GM08714 (cell line): ENCODE results near the gene ARPP19.
"Not testable (repeated sequence)": the region's sequence is repeated elsewhere in the genome, so short reads cannot be mapped to it uniquely, and the experiment has no call there.

Source experiments
- H3K4me3 ChIP-seq: fragments of 200-500 bp; sonication (Bioruptor generic); 2 replicates; pipeline ENCODE4 v1.5.1; 2014; ENCODE audit warnings: mild to moderate bottlenecking, low read length, inconsistent platforms
- ZNF274 ChIP-seq: IDR thresholded peaks from 2 replicates; pipeline ENCODE4 v1.6.1; 2012; ENCODE audit warnings: mild to moderate bottlenecking, low read depth, low read length

The ARPP19 gene

DNA sequence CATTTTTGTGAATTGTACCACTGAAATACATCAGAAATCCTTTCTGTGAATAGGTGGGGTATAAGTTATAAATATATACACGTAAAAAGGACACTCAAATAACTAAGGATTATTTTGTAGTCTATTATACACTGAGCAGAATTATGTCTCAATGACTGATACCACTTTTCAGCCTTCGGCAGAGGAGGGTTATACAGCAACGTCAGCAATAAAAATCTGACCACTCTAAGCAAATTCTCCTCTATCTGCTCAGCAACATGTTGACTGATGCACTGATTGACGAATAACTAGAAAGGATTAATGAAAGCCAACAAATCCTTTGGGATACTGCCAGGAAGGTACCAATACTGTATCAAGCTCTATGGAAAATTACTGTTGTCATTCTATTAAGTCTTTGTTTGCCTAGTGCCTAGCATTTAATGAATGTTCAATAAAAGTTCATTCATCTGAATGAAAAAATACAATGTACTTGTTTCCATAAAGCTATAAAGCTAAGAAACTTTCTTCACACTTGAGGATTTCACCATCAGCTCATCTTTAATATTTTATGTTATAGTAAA, 5.2 kb downstream of the ARPP19 start:
- no peak overlapping the region for H3K4me3 ChIP-seq
- TF ChIP-seq ZNF274: no peak

DNA sequence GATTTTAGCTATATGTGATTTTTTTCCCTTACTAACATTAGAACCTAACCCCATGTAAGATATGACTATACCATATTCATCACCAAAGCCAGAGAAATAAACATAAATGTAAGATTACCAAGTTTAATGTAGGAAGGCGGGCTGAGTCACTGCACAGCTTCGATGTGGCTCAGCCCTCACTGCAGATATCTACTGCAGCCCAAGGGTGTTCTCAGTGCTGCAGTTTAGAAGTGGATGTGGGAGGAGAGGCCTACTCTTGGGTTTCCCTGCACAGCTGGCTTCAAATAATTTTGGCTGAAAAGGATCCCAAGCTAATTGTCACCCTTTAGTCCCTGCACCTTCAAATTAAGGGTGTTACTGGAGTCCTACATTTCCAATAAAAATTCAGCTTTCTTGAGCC, 9.3 kb downstream of the ARPP19 start:
- H3K4me3 ChIP-seq: no peak overlapping the region

DNA sequence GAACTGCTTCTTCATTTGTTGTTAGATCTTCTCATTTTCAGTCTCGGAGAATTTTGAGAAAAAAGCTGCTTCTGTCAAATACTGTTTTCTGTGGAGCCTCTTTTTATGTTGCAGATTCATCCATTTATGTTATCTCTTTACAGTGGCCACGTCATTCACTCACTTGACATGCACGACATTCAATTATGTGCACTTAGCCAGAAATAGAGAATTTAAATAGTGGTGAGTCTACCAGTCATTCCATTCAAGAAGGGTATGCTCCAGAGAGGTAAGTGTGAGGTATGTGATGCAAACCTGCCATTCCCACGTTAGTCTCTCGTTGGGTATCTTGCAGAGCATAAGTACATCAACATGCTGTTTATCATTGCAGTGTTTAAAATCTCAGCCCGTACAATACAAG, 9.8 kb downstream of the ARPP19 start:
- H3K4me3 ChIP-seq: peak overlapping the region; percentile 46; the same call in 1 of the 2 replicates
- no peak for TF ChIP-seq ZNF274

More for the DNA sequence above, 9.3 kb downstream of the ARPP19 start:
- no peak for TF ChIP-seq ZNF274

DNA sequence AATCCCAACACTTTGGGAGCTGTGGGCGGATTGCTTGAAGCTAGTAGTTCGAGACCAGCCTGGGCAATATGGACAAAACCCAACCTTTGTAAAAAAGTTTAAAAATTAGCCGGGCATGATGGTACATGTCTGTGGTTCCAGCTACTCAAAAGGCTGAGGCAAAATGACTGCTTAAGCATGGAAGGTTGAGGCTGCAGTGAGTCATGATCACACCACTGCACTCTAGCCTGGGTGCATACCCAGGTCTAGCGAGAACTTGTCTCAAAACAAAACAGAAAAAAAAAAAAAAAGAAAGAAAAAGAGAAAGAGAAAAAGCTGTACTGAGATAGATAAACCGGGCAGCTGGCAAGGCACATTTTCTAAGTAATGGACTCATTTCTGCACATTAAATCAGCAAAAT, 10.6 kb downstream of the ARPP19 start:
- TF ChIP-seq ZNF274: no peak
- no peak overlapping the region; the same call in 1 of the 2 replicates for H3K4me3 ChIP-seq

DNA sequence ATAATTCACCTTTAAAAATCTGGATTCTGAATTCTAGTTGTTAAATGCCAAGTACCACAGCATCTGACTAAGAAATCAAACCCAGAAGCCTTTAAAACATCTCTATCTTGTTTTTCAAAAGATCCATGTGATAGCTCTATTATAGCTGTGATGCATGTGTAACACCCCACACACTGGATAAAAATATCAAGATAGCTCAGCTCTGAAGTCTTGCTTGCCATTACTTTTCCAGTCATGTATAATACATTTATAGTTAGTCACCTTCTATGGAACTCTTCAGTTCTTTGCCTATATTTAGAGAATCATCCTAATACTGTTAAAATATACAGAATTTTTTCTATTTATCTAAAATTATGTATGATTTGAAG, 11.6 kb downstream of the ARPP19 start:
- H3K4me3 ChIP-seq: no peak overlapping the region
- no peak for TF ChIP-seq ZNF274

DNA sequence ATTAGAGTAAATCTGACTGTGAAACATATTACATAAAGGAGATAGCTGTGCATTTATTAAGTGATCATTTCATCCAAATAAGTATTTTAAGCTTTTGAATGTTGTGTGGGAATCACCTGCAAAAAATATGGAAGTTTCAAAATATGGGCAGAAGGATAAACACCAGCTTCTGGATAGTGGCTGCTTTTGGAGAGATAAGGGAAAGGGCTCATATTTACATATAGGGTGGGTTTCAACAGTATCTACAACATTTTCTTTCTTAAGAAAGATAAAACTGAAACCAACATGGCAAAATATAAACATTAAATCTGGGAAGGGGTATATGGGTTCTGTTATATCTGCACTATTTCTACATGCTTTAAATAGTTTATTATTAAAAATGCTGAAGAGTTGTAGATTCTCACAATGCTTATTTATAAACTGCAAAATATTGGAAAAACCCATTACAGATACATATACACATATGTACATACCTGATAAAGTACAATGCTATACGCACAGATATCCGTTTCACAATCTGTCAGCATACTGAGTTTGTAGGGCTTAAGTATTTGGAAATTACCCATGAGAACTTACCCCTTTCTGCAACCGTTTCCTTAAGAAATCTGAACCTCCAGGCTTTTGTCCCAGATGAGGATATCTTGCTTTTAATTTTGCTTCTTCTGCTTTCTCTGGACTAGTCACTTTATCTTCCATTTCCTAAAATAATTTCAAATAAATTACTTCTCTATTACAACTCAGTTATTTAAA, 12.1 kb downstream of the ARPP19 start:
- no peak overlapping the region for H3K4me3 ChIP-seq
- TF ChIP-seq ZNF274: no peak

- TF ChIP-seq ZNF274: no peak
- H3K4me3 ChIP-seq: no peak overlapping the region
Observed at GRCh38 chr15:52552303-52552702, 16.5 kb downstream of the ARPP19 start.

DNA sequence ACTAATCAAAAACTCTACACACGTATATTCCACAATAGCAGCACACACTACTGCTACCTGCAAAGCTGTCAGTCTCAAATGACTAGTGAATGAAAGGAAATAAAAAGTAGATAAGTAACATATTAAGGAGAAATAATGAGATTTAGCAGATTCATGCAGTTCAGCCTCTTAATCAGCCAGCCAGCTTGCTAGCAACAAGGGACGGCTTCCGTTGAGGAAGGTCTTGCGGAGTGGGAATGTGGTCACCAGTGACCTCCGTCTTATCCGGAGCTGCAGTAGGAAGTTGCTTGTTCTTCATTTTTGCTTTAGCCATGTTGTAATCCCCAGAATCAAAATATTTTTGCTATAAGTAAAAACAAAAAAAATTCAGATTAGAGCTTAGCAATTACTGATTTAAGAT, 17.1 kb downstream of the ARPP19 start:
- TF ChIP-seq ZNF274: no peak
- no peak overlapping the region for H3K4me3 ChIP-seq

DNA sequence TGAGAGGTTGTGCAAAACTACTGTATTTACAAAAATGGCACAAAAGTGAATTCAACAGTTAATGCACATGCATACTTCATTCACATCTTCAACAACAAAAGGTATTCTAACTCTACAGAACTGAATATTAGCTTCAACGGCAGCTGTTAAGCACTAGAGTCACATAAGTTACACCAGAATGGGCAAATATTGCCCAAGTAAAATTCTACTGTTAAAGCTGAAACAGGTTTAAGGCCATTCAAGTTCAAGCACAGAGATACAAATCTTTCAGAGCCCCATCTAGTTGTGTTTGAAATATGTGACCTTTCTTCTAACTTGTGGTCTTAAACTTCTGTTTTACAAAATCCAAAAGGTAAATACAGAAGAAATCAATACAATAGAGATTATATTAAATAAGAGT, 17.6 kb downstream of the ARPP19 start:
- H3K4me3 ChIP-seq: not testable (repeated sequence)

DNA sequence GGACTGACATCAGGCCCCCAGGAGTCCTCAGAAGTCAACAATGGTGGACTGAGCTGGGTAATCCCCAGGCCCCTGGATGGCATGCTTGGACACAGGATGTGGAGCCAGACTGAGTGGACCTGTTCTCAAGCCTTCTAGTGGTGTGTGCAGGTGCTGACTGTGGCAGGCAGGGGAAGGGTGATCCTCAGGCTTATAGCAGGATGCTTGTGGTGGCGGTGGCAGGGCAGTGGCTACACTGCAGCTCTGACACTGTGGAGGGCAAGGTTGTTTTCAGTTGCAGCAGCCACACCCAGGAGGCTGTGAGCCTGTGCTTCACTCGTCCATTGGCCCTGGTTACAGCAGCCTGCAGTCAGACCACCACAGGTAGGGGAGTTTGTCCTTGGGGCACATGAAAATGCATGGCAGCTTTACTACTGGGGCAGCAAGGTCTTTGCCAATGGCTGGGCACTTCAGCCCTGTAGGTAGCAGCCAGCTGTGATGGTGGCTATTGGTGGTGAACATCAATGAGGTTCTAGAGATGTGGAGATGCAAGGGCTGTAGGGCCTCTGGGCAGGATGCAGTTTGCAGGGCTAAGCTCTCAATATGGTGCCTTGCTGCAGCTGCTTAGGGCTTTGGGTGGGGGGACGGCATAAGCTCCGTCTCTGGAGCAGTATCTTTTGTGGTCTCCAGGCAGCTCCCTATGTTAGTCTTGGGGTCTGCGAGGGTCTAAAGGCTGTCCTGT, 22.6 kb downstream of the ARPP19 start:
- no peak for TF ChIP-seq ZNF274
- H3K4me3 ChIP-seq: no peak overlapping the region

- TF ChIP-seq ZNF274: no peak
- H3K4me3 ChIP-seq: no peak overlapping the region
Observed at GRCh38 chr15:52540374-52541012, 28.3 kb downstream of the ARPP19 start.

GRCh38 chr15:52537459-52537858, 31.4 kb downstream of the ARPP19 start:
- TF ChIP-seq ZNF274: no peak
- H3K4me3 ChIP-seq: no peak overlapping the region

DNA sequence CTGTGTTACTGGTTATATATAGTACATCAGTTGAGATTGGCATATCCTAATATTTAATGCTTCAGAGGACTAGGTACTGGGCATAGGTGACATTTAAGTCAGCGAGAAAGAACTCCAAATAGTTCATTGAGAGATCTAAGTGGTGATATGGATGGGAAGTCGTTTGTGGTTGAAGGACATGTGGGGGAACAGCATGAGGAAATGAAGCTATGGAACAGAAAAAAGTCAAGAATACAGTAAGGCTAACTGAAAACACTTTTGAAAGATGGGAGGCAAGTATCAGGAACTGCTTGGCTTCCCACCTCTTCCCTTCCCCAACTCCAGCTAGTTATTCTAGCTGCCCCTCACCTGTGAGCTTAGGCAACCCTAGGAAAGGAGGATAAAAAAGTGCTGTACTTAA, 36.4 kb downstream of the ARPP19 start:
- H3K4me3 ChIP-seq: no peak overlapping the region
- TF ChIP-seq ZNF274: no peak

- TF ChIP-seq ZNF274: no peak
- H3K4me3 ChIP-seq: peak overlapping the region; percentile 74; the same call in 1 of the 2 replicates
Observed at GRCh38 chr15:52529940-52530339, 38.9 kb downstream of the ARPP19 start.

DNA sequence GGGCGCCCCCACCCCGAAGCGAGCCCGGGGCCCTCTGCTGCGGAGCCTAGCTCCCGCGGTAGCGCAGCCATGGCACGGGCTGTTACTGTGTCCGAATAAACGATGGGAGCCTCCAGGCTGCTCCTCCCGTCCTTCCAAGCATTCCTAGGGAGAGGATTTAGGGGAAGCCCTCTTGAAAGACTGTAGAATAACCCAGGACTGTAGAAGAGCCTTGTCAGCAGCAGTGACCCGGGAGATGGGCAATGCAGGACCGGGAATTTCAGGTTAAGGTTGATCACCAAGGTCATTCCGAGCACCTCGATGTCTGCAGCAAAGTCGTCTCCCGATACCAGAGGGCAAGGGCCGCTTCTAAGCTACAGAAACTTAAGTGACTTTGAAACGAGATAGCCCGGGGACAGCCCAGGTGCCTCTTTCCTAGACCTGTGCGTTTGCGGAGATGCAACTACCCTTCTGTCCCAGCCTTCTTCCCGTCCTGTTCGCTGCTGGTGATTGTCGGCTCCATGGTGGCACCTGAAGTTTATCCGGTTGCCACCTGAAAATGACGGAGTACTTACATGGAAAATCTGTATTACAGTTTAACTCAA, 39.4 kb downstream of the ARPP19 start:
- H3K4me3 ChIP-seq: peak overlapping the region; percentile 74
- no peak for TF ChIP-seq ZNF274
